Retinal pigment epithelial cell (primary cell): ENCODE measurements around the gene PPP2R5C.

ENCODE experiments used
- DNase-seq: peaks from one replicate; pipeline ENCODE4 v3.0.0-alpha.2; 2010; ENCODE audit warnings: low read depth
- H3K4me3 ChIP-seq: 2 replicates; pipeline ENCODE4 v1.5.1; 2011; ENCODE audit warnings: mild to moderate bottlenecking, low read length, control low read depth, moderate library complexity
- TF ChIP-seq, protein P1 (sequence below): conservative IDR thresholded peaks from 2 replicates; pipeline ENCODE4 v1.5.1; 2011; ENCODE audit warnings: low read depth, low read length, control low read depth, inconsistent platforms

Gene PPP2R5C

GRCh38 chr14:101918065-101918989 lies 156.8 kb downstream of the PPP2R5C start:
- TF ChIP-seq, protein P1, sequence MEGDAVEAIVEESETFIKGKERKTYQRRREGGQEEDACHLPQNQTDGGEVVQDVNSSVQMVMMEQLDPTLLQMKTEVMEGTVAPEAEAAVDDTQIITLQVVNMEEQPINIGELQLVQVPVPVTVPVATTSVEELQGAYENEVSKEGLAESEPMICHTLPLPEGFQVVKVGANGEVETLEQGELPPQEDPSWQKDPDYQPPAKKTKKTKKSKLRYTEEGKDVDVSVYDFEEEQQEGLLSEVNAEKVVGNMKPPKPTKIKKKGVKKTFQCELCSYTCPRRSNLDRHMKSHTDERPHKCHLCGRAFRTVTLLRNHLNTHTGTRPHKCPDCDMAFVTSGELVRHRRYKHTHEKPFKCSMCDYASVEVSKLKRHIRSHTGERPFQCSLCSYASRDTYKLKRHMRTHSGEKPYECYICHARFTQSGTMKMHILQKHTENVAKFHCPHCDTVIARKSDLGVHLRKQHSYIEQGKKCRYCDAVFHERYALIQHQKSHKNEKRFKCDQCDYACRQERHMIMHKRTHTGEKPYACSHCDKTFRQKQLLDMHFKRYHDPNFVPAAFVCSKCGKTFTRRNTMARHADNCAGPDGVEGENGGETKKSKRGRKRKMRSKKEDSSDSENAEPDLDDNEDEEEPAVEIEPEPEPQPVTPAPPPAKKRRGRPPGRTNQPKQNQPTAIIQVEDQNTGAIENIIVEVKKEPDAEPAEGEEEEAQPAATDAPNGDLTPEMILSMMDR: no peak
- no peak overlapping the region for H3K4me3 ChIP-seq
- no peak for DNase-seq

DNA sequence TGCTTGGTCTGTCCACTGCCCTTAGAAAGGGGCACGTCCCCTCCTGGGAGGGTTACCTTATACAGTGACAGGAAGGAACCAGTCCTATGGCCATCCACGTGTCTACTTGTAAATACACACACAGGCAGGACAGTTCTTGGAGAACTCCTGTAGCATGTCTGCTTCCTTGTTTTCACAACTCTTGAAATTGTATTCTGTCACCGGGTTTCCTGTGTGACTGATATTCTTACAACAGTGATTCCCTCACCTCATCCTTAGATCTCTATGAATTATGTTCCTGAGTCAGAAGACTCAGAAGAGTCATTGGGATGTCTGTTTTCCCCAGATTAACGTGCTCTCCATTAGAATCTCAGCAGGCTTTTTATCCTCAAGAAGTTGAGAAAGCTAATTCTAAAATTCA lies 158.8 kb downstream of the PPP2R5C start:
- H3K4me3 ChIP-seq: no peak overlapping the region
- no peak for DNase-seq
- TF ChIP-seq, protein P1: no peak

- TF ChIP-seq, protein P1: no peak
- no peak for DNase-seq
- no peak overlapping the region for H3K4me3 ChIP-seq
These were observed 161.4 kb downstream of the PPP2R5C start for GRCh38 chr14:101922866-101923265.

- DNase-seq: no peak
- TF ChIP-seq, protein P1: no peak
- H3K4me3 ChIP-seq: no peak overlapping the region
These were observed 163.6 kb downstream of the PPP2R5C start for GRCh38 chr14:101925152-101925551.

DNA sequence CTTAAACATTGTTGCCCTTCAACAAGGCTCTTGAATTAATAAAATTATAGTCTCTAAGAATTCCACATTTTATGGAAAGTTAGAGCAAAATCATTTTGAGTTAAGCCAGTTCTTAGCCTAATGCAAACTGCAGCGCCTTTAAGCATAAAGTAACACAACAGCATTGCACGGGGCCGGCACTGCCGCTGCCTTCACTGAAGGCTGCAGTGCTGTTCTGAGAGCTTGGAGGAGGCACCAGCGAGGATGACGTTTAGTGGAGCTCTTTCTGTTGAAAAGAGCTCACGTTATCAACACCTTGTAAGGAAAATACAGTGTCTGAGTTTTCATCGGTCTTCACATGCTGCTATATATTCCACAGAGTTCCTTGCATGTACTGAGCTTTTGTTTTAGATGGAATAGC lies 164.6 kb downstream of the PPP2R5C start:
- DNase-seq: no peak
- no peak overlapping the region for H3K4me3 ChIP-seq
- TF ChIP-seq, protein P1: no peak

GRCh38 chr14:101926620-101927019 lies 165.1 kb downstream of the PPP2R5C start:
- TF ChIP-seq, protein P1: no peak
- no peak for DNase-seq
- no peak overlapping the region for H3K4me3 ChIP-seq

GRCh38 chr14:101927859-101928258 lies 166.3 kb downstream of the PPP2R5C start:
- TF ChIP-seq, protein P1: no peak
- peak; percentile 36 for DNase-seq
- H3K4me3 ChIP-seq: no peak overlapping the region
